ENCODE measurements around the gene SERPINA3.
"Not testable (repeated sequence)": the region's sequence is repeated elsewhere in the genome, so short reads cannot be mapped to it uniquely, and the experiment has no call there.

SERPINA3 gene

DNA sequence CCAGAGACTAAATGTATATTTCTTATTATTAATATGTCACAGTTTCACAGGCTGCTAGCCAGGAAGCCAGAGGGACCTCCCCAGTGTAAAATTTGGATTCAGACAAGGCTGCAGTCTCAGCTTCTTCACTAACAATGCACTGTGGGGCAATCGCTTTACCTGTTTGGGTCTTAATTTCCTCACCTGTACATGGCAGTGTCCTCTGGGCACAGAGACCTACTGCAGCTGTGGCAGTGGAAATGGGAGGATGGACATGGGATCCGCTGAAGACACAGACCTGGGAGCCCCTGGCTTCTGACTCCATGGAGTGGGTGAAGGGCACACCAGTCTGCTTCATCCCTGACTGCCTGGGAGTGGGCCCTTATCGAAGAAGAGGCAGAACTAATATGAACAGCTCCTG, 37.9 kb upstream of the SERPINA3 start:
- no peak for DNase-seq (ENCODE audit: insufficient read length)
- FAIRE-seq, result no peak
- TF ChIP-seq POLR2AphosphoS5 (IDR thresholded peaks at IDR 0.05; ENCODE audit: low read depth, low read length), result no peak
- TF ChIP-seq TAF1 (IDR thresholded peaks at IDR 0.05; ENCODE audit: borderline replicate concordance, low read depth, low read length), result no peak
- TF ChIP-seq POLR2A (IDR thresholded peaks at IDR 0.05; ENCODE audit: low read depth, low read length), result no peak

DNA sequence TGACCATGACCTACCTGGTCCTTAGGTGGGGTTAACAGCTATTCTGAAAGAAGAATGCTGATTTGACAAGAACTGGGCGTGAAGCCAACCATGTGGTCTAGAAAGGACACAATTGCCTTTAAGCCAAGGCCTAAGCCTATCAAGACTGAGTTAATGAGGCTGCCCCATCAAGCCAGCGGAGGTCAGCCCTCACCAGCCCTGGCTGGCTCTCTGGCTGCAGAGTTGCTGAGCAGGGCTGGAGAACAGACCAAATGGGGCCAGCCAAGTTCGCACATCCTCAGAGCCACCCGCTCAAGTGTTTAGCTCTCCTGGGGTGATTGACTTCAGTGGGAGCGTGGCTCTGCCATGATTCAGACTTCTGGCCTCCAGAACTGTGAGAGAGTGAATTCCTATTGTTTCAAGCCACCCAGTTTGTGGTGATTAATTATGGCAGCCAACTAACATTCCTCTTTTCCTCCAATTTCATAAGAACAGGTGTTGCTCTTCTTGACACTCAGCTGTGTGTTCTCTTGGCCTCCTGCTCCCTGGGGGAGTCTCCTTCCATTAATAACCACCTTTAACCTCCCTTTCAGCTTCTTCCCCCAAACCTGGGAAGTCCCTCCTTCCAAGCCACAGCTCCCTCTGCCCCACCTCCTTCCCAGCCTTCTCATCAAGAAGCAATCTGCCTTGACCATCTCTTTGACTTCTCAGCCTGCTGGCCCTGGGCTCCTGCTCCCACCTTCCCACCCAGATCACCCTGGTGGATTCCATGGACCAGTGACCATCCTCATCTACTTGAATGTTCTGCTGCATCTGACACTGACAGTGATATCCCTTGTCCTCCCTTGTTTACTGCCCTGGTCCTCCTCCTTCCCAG, 36.2 kb upstream of the SERPINA3 start:
- FAIRE-seq (no peak), DNase-seq (ENCODE audit: insufficient read length) (no peak)

DNA sequence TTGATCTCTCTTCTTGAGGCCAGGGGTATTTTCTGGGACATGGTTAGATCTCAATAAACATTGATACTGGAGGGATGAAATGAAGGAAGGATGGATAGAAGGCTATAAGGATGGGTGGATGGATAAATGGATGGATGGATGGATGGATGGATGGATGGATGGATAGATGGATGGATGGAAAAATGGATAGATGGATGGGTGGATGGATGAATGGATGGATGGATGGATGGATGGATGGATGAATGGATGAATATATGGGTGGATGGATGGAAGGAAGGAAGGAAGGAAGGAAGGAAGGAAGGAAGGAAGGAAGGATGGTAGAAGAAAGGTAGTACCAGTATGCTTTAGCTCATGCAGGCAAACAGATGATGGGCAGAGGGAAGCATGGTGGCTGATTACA, 34.7 kb upstream of the SERPINA3 start:
- not testable (repeated sequence) for FAIRE-seq

More for the DNA sequence above, 36.2 kb upstream of the SERPINA3 start:
- TF ChIP-seq POLR2A (IDR thresholded peaks at IDR 0.05; ENCODE audit: low read depth, low read length) (no peak), TAF1 (IDR thresholded peaks at IDR 0.05; ENCODE audit: borderline replicate concordance, low read depth, low read length) (no peak), POLR2AphosphoS5 (IDR thresholded peaks at IDR 0.05; ENCODE audit: low read depth, low read length) (no peak)

DNA sequence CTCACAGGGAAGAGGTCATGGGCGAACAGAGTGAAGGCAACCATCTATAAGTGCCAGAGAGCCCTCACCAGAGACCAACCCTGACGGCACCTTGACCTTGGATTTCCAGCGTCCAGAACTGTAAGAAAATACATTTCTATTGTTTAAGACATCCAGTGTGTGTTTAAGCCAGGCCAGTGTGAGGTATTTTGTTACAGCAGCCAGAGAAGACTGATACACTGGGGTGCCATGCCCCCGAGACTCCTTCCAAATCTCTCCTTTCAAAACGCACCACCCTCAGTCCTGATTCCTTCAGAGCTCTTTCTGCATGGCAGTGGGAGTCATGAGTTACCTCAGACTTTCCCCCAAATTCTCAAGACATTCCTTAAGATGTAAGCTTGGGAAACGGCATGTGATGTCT, 33.5 kb upstream of the SERPINA3 start:
- TF ChIP-seq TAF1 (IDR thresholded peaks at IDR 0.05; ENCODE audit: borderline replicate concordance, low read depth, low read length), result no peak
- no peak for TF ChIP-seq POLR2AphosphoS5 (IDR thresholded peaks at IDR 0.05; ENCODE audit: low read depth, low read length)
- TF ChIP-seq POLR2A (IDR thresholded peaks at IDR 0.05; ENCODE audit: low read depth, low read length), result no peak
- DNase-seq (ENCODE audit: insufficient read length) (no peak), FAIRE-seq (no peak)

More for the DNA sequence above, 34.7 kb upstream of the SERPINA3 start:
- DNase-seq (ENCODE audit: insufficient read length), result not testable (repeated sequence)

DNA sequence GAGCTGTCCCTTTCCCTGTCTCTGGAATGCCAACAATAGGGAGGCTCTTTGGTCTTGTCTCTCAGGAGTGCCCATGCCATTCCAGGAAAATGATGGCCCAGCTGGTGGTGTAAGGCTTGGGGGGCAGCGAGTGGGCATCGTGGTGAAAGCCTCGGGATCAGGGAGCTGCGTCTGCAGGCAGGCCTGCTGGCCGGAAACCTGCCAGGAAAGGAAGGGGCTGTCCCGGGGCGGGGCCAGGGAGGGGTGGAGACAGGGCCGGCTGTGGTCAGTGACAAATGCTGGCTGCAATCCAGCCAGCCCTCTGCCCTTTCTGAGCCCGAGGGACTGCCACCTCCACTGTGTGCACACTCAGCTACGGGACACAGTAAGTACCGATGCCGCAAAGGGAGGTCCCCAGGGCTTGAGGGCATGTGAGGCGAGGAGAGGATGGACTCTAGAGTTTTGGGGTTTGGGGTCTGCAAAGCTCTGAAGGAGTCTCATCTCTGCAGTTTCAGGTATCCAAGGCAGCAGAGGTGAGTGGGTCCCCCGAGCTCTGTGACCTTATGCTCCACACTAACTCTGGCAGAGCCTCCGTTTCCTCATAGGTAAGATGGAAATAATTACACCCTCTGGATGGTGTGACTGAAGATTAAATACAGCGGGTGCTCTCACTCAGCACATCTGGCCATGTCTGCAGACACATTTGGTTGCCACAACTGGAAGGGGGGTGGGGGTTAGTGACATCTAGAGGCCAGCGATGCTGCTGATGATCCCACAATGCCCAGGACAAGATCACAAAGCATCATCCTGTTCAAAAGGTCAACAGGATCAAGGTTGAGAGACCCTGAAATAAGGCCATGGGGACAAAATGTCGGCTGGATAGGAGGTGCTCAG, 30.8 kb upstream of the SERPINA3 start, which contains the start of gene SERPINA5:
SERPINA5 (plus strand) TSS at position 300 of the 873 bp plus-strand sequence. CDS start 5,937 bp downstream, outside the sequence.
- no peak for TF ChIP-seq POLR2A (IDR thresholded peaks at IDR 0.05; ENCODE audit: low read depth, low read length)
- no peak for TF ChIP-seq POLR2AphosphoS5 (IDR thresholded peaks at IDR 0.05; ENCODE audit: low read depth, low read length)
- no peak for TF ChIP-seq TAF1 (IDR thresholded peaks at IDR 0.05; ENCODE audit: borderline replicate concordance, low read depth, low read length)
- DNase-seq (ENCODE audit: insufficient read length) (no peak), FAIRE-seq (no peak)

DNA sequence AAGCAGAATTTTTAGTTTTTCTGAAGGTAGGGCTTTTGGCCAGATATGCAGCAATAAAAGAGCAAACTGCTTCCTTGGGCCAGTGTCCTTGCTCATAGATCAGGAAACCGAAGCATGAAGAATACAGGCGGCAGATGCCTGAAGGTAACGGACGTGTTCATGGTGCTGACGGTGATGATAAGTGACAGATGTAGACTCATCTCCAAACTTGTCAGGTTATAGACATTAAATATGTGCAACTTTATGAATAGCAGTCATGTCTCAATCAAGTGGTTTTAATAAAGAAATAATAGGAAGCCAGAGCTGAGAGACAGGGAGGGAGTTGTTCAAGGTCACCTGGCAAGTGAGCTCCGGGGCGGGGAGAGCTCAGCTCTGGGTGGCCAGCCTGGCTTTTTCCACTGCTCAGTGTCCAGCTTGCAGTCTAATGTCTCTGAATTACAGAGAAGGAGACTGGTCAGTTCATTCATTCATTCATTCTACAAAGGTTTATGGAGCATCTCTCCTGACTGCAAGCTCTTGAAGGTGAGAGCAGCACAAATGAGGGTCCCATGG, 29.9 kb upstream of the SERPINA3 start:
- TF ChIP-seq POLR2AphosphoS5 (IDR thresholded peaks at IDR 0.05; ENCODE audit: low read depth, low read length) (no peak), TAF1 (IDR thresholded peaks at IDR 0.05; ENCODE audit: borderline replicate concordance, low read depth, low read length) (no peak), POLR2A (IDR thresholded peaks at IDR 0.05; ENCODE audit: low read depth, low read length) (no peak)
- FAIRE-seq (no peak), DNase-seq (ENCODE audit: insufficient read length) (no peak)

DNA sequence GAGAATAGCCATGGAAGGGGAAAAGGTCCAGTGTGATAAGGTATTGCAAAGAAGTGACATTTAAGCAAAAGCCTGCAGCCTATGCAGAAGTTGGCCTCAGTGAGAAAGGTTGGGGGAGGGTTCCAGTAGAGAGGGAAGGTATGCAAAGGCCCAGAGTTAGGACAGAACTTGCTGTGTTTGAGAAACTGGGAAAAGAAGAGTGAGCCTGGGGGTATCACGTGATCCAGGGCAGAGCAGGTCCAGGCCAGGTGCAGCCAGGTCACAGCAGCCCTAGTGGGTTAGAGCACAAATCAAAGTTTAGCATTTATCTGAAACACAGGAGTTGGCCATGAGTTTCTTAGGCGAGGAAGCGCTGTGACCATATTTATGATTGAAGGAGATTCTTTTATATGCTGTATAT, 29.3 kb upstream of the SERPINA3 start:
- TF ChIP-seq TAF1 (IDR thresholded peaks at IDR 0.05; ENCODE audit: borderline replicate concordance, low read depth, low read length) (no peak), POLR2A (IDR thresholded peaks at IDR 0.05; ENCODE audit: low read depth, low read length) (no peak), POLR2AphosphoS5 (IDR thresholded peaks at IDR 0.05; ENCODE audit: low read depth, low read length) (no peak)
- DNase-seq (ENCODE audit: insufficient read length) (no peak), FAIRE-seq (no peak)

DNA sequence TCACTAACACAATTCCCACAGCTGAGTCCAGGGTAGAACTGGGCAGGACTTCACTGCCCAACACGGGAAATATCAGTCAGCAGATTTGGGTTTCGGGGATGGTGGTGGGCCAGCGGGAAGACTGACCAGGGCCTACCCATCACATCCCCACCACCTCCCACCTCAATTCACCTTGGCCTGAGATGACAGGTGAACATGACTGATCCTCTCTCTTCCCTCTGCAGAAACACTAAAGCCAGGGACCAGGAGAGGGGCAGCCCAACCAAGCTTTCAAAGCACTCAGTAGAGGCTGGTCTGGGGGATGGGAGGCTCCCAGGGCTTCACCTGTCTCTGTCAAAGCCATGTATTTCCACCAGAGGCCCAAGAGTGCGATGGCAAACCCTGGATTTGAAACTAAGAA, 28.6 kb upstream of the SERPINA3 start:
- FAIRE-seq, result no peak
- DNase-seq (ENCODE audit: insufficient read length), result no peak
- TF ChIP-seq POLR2A (IDR thresholded peaks at IDR 0.05; ENCODE audit: low read depth, low read length), result no peak
- TF ChIP-seq TAF1 (IDR thresholded peaks at IDR 0.05; ENCODE audit: borderline replicate concordance, low read depth, low read length), result no peak
- TF ChIP-seq POLR2AphosphoS5 (IDR thresholded peaks at IDR 0.05; ENCODE audit: low read depth, low read length), result no peak

DNA sequence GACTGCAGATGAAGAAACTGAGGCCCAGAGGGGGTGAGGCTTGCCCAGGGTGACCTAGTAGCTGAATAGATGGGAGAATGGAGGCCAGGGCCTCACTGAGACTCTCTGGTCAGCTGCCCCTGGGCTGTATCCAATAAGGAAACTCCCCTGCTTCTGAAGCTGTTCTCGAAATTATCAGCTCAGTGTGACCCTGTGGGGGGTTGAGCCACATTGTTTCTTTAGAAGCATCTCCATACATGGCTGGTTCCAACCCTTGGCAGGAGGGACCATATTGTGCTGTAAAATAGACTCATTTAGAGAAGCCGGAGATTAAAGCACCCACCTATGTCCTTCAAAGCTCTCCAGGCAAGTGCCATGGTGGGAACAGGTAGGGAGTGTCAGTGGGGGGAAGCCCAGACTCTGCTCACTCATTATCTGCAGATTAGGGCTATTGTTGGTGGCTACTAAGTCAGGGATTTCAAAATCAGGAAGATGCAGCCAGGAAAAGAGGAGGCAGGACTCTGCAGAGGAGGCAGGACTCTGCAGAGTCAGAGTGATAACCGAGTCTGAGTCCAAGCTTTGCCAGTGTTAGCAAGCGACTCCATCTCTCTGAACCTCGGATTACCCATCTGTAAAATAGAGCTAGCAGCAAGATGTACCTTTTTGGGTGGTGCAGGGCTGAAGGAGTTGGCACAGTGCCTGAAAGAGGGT, 27.5 kb upstream of the SERPINA3 start:
- FAIRE-seq (no peak), DNase-seq (ENCODE audit: insufficient read length) (no peak)
- TF ChIP-seq TAF1 (IDR thresholded peaks at IDR 0.05; ENCODE audit: borderline replicate concordance, low read depth, low read length) (no peak), POLR2AphosphoS5 (IDR thresholded peaks at IDR 0.05; ENCODE audit: low read depth, low read length) (no peak), POLR2A (IDR thresholded peaks at IDR 0.05; ENCODE audit: low read depth, low read length) (no peak)

DNA sequence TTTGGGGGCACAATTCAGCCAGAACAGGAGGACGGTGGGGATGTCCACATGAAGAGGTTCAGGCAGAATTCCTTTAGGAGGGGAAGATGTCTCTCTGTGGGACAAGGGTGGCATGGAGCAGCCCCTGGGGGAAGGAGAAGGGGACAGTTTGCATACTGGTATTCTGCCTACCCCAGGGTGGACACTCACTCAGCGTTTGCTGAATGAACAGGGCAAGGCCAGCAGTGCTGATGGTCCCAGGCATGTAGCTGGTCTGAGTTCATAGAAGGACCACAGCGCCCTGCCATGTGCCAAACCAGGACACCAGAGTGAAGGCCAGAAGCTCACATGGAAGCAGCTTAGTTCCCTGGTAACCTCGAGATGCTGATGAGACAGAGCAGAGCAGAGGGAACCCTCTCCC, 25.6 kb upstream of the SERPINA3 start:
- no peak for TF ChIP-seq POLR2A (IDR thresholded peaks at IDR 0.05; ENCODE audit: low read depth, low read length)
- no peak for TF ChIP-seq POLR2AphosphoS5 (IDR thresholded peaks at IDR 0.05; ENCODE audit: low read depth, low read length)
- no peak for TF ChIP-seq TAF1 (IDR thresholded peaks at IDR 0.05; ENCODE audit: borderline replicate concordance, low read depth, low read length)
- no peak for FAIRE-seq
- DNase-seq (ENCODE audit: insufficient read length), result no peak

DNA sequence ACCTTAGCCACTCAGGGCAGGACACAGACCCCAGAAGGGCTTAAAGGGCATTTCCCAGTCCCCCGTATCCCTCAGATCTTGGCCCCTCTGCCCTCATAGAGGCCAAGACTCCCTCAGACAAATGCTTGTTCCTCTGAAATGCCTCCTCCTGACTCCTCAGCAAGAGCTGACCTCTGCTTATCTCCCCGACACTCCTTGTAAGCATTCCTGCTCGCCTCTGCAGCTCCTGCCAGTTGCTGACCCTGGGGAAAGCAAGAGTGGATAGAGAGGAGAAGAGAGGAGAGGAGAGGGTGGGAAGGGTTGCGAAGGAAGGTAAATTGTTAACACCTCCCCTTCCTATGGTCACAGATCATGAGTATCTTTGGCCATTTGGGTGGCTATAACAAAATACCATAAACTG, 23.9 kb upstream of the SERPINA3 start:
- DNase-seq (ENCODE audit: insufficient read length), result no peak
- FAIRE-seq, result no peak
- TF ChIP-seq TAF1 (IDR thresholded peaks at IDR 0.05; ENCODE audit: borderline replicate concordance, low read depth, low read length) (no peak), POLR2AphosphoS5 (IDR thresholded peaks at IDR 0.05; ENCODE audit: low read depth, low read length) (no peak), POLR2A (IDR thresholded peaks at IDR 0.05; ENCODE audit: low read depth, low read length) (no peak)
